H1 (cell line): ENCODE data around the gene HACE1. TPM values are rescaled to one million over a fixed set of nuclear protein-coding genes. Genes with fewer than 3 reads are reported as not detected.

ENCODE experiments used
- CEBPB ChIP-seq: IDR thresholded peaks from 2 replicates; pipeline ENCODE4 v1.6.1; 2012; ENCODE audit warnings: low read depth, low read length
- EP300 ChIP-seq, 2 experiments: IDR thresholded peaks; 1 replicate in 1 of 2; 2 replicates in 1 of 2; pipeline ENCODE4 v1.6.1; 2011 to 2012; ENCODE audit warnings: low read depth in 2 of 2, low read length in 2 of 2, mild to moderate bottlenecking in 2 of 2, borderline replicate concordance in 1 of 2, inconsistent platforms in 1 of 2, moderate library complexity in 1 of 2
- JUND ChIP-seq: IDR thresholded peaks from 2 replicates; pipeline ENCODE4 v1.6.1; 2011; ENCODE audit warnings: mild to moderate bottlenecking, improper control_type of control experiment, low read length
- POLR2AphosphoS5 ChIP-seq: IDR thresholded peaks from 2 replicates; pipeline ENCODE4 v1.6.1; 2011; ENCODE audit warnings: low read depth, low read length
- RAD21 ChIP-seq, 2 experiments: IDR thresholded peaks in 1 of 2; conservative IDR thresholded peaks in 1 of 2; 2 replicates each; pipeline ENCODE4 v1.6.1; 2011; ENCODE audit warnings: low read depth in 2 of 2, low read length in 2 of 2, improper control_type of control experiment in 1 of 2, inconsistent platforms in 1 of 2, mild to moderate bottlenecking in 1 of 2, moderate library complexity in 1 of 2
- RFX5 ChIP-seq: IDR thresholded peaks from 2 replicates; pipeline ENCODE4 v1.6.1; 2011; ENCODE audit warnings: low read depth, low read length, improper control_type of control experiment, borderline replicate concordance
- SIX5 ChIP-seq: IDR thresholded peaks from 2 replicates; pipeline ENCODE4 v1.6.1; 2011; ENCODE audit warnings: mild to moderate bottlenecking, low read depth, low read length
- SP1 ChIP-seq: IDR thresholded peaks from 2 replicates; pipeline ENCODE4 v1.6.1; 2011; ENCODE audit warnings: low read depth, low read length
- SP2 ChIP-seq: IDR thresholded peaks from 2 replicates; pipeline ENCODE4 v1.6.1; 2012; ENCODE audit warnings: mild to moderate bottlenecking, low read length, inconsistent platforms
- SRF ChIP-seq: IDR thresholded peaks from 2 replicates; pipeline ENCODE4 v1.6.1; 2011; ENCODE audit warnings: mild to moderate bottlenecking, low read depth, low read length, moderate library complexity
- YY1 ChIP-seq: IDR thresholded peaks from 2 replicates; pipeline ENCODE4 v1.6.1; 2011; ENCODE audit warnings: low read depth, mild to moderate bottlenecking, low read length
- ZNF274 ChIP-seq: IDR thresholded peaks from 2 replicates; pipeline ENCODE4 v1.7.0; 2012; ENCODE audit warnings: low read length, borderline replicate concordance; ENCODE audit errors: extremely low read depth
- polyA plus RNA-seq, 7 experiments: library from polyadenylated mRNA; depleted of rRNA in 3 of 7; stranded (reverse) in 5 of 7; unstranded in 2 of 7; fragments of >200 nt in 5 of 7; fragments of 200-250 nt in 2 of 7; gene quantifications; 1 replicate in 5 of 7; 2 replicates in 1 of 7; 4 replicates in 1 of 7; pipeline versions ENCODE4 v1.2.1 to v1.2.3, GENCODE V29; 2011 to 2013; ENCODE audit warnings: missing spikeins in 2 of 7, mixed read lengths in 2 of 7
- total RNA-seq: library from RNA; stranded (reverse); fragmentation: NEBNext Ultra II Directional; extraction: Animal tissue kit (Norgen Biotek cat#: 25700); gene quantifications from 2 replicates; pipeline ENCODE4 v1.2.1, GENCODE V29; 2021
- TF ChIP-seq, protein P1 (sequence below), 3 experiments: IDR thresholded peaks; 1 replicate in 2 of 3; 2 replicates in 1 of 3; pipeline versions ENCODE4 v1.5.1 to v1.6.1; 2011; ENCODE audit warnings: low read length in 3 of 3, mild to moderate bottlenecking in 3 of 3, inconsistent platforms in 2 of 3, low read depth in 1 of 3, moderate library complexity in 1 of 3; ENCODE audit not compliant: insufficient read depth in 1 of 3; ENCODE audit errors: control extremely low read depth in 1 of 3

The HACE1 gene
- total and polyA plus RNA-seq, 2 of the 8 experiments (the other 6 are each of a cell fraction or from before 2014, with no cell fraction given) = 7.1 to 21.3 TPM

DNA sequence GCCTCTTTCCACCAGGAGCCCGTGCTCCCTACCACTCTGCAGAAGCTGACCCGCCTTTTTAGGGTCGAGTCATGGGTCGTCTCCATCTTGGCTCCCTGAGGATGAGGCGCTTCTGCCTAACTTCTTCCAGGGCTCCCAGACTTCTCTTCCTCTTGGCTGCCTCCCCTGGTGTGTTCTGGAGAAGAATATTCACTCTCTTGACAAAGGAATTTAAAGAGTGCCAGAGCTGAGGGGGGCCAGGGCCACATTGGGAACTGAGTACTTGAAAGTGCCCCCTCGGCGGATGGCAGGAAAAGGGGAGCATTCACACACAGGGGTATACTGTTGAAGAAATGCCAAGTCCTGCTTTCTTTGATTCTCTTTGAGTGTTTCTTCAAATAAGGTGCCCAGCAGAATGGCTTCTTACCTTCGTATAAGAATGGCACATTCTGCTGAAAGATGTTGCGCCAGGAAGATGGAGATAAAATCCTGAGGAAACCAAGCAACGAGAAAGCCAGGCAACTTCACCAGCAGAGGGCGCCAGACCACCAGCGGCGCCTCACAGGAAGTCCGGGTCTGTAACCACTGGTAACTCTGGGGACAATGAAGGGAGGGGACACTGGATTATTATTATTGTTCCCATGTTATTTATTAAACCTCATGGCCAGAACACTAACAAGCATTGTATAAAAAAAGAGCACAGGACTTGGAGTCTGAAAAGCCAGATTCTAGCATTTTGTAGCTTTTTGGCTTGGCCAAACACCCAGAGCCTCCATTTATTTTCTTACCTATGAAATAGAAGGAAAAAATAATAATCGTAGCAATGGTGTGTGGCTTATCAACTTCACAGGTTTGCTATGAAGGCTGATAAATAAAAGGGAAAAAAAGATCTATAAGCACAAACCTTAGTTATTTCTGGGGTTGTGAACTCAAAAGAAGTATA is 176.7 kb downstream of the HACE1 start (continued):
- TF ChIP-seq RAD21 (IDR thresholded peaks at IDR 0.05 in 1 of 2, conservative IDR thresholded peaks at IDR 0.05 in 1 of 2; ENCODE audit: low read depth in 2 of 2, low read length in 2 of 2) (peak; percentile 94 to 96), SRF (no peak), ZNF274 (no peak), SP1 (no peak), SP2 (no peak), RFX5 (no peak), SIX5 (no peak), EP300 (IDR thresholded peaks at IDR 0.05; ENCODE audit: borderline replicate concordance in 1 of 2, low read depth in 2 of 2, low read length in 2 of 2) (peak in 1 of 2 experiments; percentile 38; a peak in 1 of 3 replicates), CEBPB (0 out of 2 replicates have a peak, but pooled peaks have one; percentile 13), JUND (no peak), YY1 (peak; percentile 62; the same call in 1 of the 2 replicates), POLR2AphosphoS5 (no peak)
- TF ChIP-seq, protein P1, sequence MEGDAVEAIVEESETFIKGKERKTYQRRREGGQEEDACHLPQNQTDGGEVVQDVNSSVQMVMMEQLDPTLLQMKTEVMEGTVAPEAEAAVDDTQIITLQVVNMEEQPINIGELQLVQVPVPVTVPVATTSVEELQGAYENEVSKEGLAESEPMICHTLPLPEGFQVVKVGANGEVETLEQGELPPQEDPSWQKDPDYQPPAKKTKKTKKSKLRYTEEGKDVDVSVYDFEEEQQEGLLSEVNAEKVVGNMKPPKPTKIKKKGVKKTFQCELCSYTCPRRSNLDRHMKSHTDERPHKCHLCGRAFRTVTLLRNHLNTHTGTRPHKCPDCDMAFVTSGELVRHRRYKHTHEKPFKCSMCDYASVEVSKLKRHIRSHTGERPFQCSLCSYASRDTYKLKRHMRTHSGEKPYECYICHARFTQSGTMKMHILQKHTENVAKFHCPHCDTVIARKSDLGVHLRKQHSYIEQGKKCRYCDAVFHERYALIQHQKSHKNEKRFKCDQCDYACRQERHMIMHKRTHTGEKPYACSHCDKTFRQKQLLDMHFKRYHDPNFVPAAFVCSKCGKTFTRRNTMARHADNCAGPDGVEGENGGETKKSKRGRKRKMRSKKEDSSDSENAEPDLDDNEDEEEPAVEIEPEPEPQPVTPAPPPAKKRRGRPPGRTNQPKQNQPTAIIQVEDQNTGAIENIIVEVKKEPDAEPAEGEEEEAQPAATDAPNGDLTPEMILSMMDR (IDR thresholded peaks at IDR 0.05; ENCODE audit: control extremely low read depth in 1 of 3, insufficient read depth in 1 of 3, low read depth in 1 of 3, low read length in 3 of 3) = peak; percentile 87 to 94 (median 92)
